Neural cell (in vitro differentiated cells): ENCODE measurements around the gene SPCS1. TPM values are rescaled to one million over a fixed set of nuclear protein-coding genes. Genes with fewer than 3 reads are reported as not detected.

Experiments used
- H2AFZ ChIP-seq: fragments of 200-600, 300-800 bp; sonication (generic), shearing (Covaris generic); 2 replicates; pipeline ENCODE4 v1.6.0; 2014; ENCODE audit warnings: low read depth, mild to moderate bottlenecking, antibody characterized with exemption, low read length, moderate library complexity
- H3F3A ChIP-seq: fragments of 200-600 bp; shearing (Covaris generic); 2 replicates; pipeline ENCODE4 v1.6.1; 2016; ENCODE audit warnings: mild to moderate bottlenecking, moderate library complexity, mixed read lengths, antibody characterized with exemption, low read length; ENCODE audit not compliant: insufficient read depth, poor library complexity, severe bottlenecking
- H3K27ac ChIP-seq: fragments of 200-600, 300-800 bp; sonication (generic), shearing (Covaris generic); 2 replicates; pipeline ENCODE4 v1.5.1; 2014; ENCODE audit warnings: mild to moderate bottlenecking, low read length, moderate library complexity
- H3K27me3 ChIP-seq: fragments of 300-800, 200-600 bp; sonication (generic), shearing (Covaris generic); 2 replicates; pipeline ENCODE4 v1.6.0; 2014; ENCODE audit warnings: mild to moderate bottlenecking, low read depth, low read length, moderate library complexity; ENCODE audit not compliant: insufficient read depth
- H3K36me3 ChIP-seq: fragments of 300-800, 200-600 bp; sonication (generic), shearing (Covaris generic); 2 replicates; pipeline ENCODE4 v1.5.1; 2014; ENCODE audit warnings: mild to moderate bottlenecking, antibody characterized with exemption, low read length, moderate library complexity; ENCODE audit not compliant: insufficient read depth
- H3K4me2 ChIP-seq: fragments of 300-800, 200-600 bp; sonication (generic), shearing (Covaris generic); 2 replicates; pipeline ENCODE4 v1.6.0; 2014; ENCODE audit warnings: mild to moderate bottlenecking, low read length
- H3K4me3 ChIP-seq: fragments of 300-800, 200-600 bp; sonication (generic), shearing (Covaris generic); 2 replicates; pipeline ENCODE4 v1.5.1; 2014; ENCODE audit warnings: mild to moderate bottlenecking, low read length, moderate library complexity
- H3K79me2 ChIP-seq: fragments of 200-600 bp; shearing (Covaris generic); replicated peaks from 2 replicates; pipeline ENCODE4 v1.6.0; 2014; ENCODE audit warnings: mild to moderate bottlenecking, low read length, moderate library complexity; ENCODE audit not compliant: insufficient read depth
- H3K9ac ChIP-seq: fragments of 300-800, 200-600 bp; sonication (generic), shearing (Covaris generic); 2 replicates; pipeline ENCODE4 v1.6.1; 2016; ENCODE audit warnings: mild to moderate bottlenecking, low read length, mixed read lengths
- H3K9me2 ChIP-seq: fragments of 200-600 bp; shearing (Covaris generic); 2 replicates; pipeline ENCODE4 v1.6.1; 2016; ENCODE audit warnings: mild to moderate bottlenecking, low read length, mixed read lengths; ENCODE audit not compliant: insufficient read depth
- H3K9me3 ChIP-seq: fragments of 200-600, 300-800 bp; sonication (generic), shearing (Covaris generic); 2 replicates; pipeline ENCODE4 v1.6.1; 2016; ENCODE audit warnings: mild to moderate bottlenecking, mixed run types, low read length, moderate library complexity, mixed read lengths
- H4K20me1 ChIP-seq: fragments of 200-600 bp; shearing (Covaris generic); 2 replicates; pipeline ENCODE4 v1.6.1; 2016; ENCODE audit warnings: mild to moderate bottlenecking, mixed run types; ENCODE audit not compliant: insufficient read depth
- EP300 ChIP-seq: fragments of 450-650 bp; conservative IDR thresholded peaks from 2 replicates; pipeline ENCODE4 v1.6.1; 2014; ENCODE audit warnings: antibody characterized with exemption, mild to moderate bottlenecking, moderate library complexity; ENCODE audit not compliant: poor library complexity, severe bottlenecking
- EZH2 ChIP-seq: fragments of 200-600, 300-800 bp; shearing (Covaris generic), sonication (generic); IDR thresholded peaks from 2 replicates; pipeline ENCODE4 v1.6.1; 2014; ENCODE audit warnings: antibody characterized with exemption, low read length, borderline replicate concordance, mild to moderate bottlenecking; ENCODE audit not compliant: insufficient read depth, poor library complexity, severe bottlenecking
- MXI1 ChIP-seq: fragments of 450-650 bp; conservative IDR thresholded peaks from 2 replicates; pipeline ENCODE4 v1.6.1; 2014; ENCODE audit warnings: antibody characterized with exemption, mild to moderate bottlenecking; ENCODE audit not compliant: poor library complexity, severe bottlenecking
- POLR2AphosphoS5 ChIP-seq: IDR thresholded peaks from 2 replicates; pipeline ENCODE4 v1.6.1; 2012
- RAD21 ChIP-seq: fragments of 450-650 bp; conservative IDR thresholded peaks from 2 replicates; pipeline ENCODE4 v1.6.1; 2014; ENCODE audit warnings: antibody characterized with exemption, mild to moderate bottlenecking, moderate library complexity
- SMC3 ChIP-seq: fragments of 450-650 bp; conservative IDR thresholded peaks from 2 replicates; pipeline ENCODE4 v1.6.1; 2014; ENCODE audit warnings: antibody characterized with exemption, mild to moderate bottlenecking, moderate library complexity; ENCODE audit not compliant: poor library complexity
- TAF1 ChIP-seq: IDR thresholded peaks from 2 replicates; pipeline ENCODE4 v1.6.1; 2012; ENCODE audit warnings: low read depth
- polyA plus RNA-seq: library from polyadenylated mRNA; depleted of rRNA; stranded (reverse); fragments of >200 nt; gene quantifications from 2 replicates; pipeline ENCODE4 v1.2.3, GENCODE V29; 2014
- TF ChIP-seq, protein P1 (sequence below): IDR thresholded peaks from 2 replicates; pipeline ENCODE4 v1.6.1; 2012; ENCODE audit warnings: borderline replicate concordance
- TF ChIP-seq, protein P2 (sequence below): fragments of 450-650 bp; IDR thresholded peaks from 2 replicates; pipeline ENCODE4 v1.5.1; 2014; ENCODE audit warnings: antibody characterized with exemption, mild to moderate bottlenecking, moderate library complexity; ENCODE audit not compliant: poor library complexity, severe bottlenecking

Gene SPCS1
- polyA plus RNA-seq, 1 donor from 2014 or later, result 97.4 TPM

DNA sequence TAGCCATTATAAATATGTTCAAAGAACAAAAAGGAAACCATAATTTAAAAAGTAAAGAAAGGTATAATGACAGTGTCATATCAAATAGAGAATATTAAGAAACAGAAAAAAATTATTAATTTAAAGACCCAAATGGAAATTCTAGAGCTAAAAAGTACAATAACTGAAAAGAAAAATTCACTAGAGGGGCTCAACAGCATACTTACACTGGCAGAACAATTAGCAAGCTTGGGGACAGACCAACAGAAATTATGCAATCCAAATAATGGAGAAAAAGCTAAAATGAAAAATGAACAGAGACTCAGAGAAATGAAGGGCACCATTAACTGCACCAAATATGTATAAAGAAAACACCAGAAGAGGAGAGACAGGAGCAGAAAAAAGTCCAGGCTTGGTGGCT, 13.7 kb downstream of the SPCS1 start:
- H3K79me2 ChIP-seq, result no peaks in the 10 kb centered on the region
- H3K36me3 ChIP-seq, result no peaks in the 10 kb centered on the region
- H3K27me3 ChIP-seq, result no peaks in the 10 kb centered on the region
- no peak overlapping the region for H2AFZ ChIP-seq
- no peak overlapping the region for H3K9ac ChIP-seq
- H3K4me3 ChIP-seq, result no peak overlapping the region
- TF ChIP-seq MXI1, result no peak
- TF ChIP-seq EZH2, result no peak
- TF ChIP-seq POLR2AphosphoS5, result no peak
- TF ChIP-seq, protein P1, sequence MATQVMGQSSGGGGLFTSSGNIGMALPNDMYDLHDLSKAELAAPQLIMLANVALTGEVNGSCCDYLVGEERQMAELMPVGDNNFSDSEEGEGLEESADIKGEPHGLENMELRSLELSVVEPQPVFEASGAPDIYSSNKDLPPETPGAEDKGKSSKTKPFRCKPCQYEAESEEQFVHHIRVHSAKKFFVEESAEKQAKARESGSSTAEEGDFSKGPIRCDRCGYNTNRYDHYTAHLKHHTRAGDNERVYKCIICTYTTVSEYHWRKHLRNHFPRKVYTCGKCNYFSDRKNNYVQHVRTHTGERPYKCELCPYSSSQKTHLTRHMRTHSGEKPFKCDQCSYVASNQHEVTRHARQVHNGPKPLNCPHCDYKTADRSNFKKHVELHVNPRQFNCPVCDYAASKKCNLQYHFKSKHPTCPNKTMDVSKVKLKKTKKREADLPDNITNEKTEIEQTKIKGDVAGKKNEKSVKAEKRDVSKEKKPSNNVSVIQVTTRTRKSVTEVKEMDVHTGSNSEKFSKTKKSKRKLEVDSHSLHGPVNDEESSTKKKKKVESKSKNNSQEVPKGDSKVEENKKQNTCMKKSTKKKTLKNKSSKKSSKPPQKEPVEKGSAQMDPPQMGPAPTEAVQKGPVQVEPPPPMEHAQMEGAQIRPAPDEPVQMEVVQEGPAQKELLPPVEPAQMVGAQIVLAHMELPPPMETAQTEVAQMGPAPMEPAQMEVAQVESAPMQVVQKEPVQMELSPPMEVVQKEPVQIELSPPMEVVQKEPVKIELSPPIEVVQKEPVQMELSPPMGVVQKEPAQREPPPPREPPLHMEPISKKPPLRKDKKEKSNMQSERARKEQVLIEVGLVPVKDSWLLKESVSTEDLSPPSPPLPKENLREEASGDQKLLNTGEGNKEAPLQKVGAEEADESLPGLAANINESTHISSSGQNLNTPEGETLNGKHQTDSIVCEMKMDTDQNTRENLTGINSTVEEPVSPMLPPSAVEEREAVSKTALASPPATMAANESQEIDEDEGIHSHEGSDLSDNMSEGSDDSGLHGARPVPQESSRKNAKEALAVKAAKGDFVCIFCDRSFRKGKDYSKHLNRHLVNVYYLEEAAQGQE, result no peak
- no peak for TF ChIP-seq TAF1
- TF ChIP-seq EP300, result no peak
- no peak for TF ChIP-seq SMC3
- TF ChIP-seq, protein P2, sequence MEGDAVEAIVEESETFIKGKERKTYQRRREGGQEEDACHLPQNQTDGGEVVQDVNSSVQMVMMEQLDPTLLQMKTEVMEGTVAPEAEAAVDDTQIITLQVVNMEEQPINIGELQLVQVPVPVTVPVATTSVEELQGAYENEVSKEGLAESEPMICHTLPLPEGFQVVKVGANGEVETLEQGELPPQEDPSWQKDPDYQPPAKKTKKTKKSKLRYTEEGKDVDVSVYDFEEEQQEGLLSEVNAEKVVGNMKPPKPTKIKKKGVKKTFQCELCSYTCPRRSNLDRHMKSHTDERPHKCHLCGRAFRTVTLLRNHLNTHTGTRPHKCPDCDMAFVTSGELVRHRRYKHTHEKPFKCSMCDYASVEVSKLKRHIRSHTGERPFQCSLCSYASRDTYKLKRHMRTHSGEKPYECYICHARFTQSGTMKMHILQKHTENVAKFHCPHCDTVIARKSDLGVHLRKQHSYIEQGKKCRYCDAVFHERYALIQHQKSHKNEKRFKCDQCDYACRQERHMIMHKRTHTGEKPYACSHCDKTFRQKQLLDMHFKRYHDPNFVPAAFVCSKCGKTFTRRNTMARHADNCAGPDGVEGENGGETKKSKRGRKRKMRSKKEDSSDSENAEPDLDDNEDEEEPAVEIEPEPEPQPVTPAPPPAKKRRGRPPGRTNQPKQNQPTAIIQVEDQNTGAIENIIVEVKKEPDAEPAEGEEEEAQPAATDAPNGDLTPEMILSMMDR, result no peak
- TF ChIP-seq RAD21, result no peak
- no peaks in the 10 kb centered on the region for H3K9me3 ChIP-seq
- no peaks in the 10 kb centered on the region for H3K9me2 ChIP-seq
- H3K27ac ChIP-seq, result no peak overlapping the region
- H4K20me1 ChIP-seq, result no peaks in the 10 kb centered on the region
- H3K4me2 ChIP-seq, result no peak overlapping the region
- H3F3A ChIP-seq, result no peaks in the 10 kb centered on the region

DNA sequence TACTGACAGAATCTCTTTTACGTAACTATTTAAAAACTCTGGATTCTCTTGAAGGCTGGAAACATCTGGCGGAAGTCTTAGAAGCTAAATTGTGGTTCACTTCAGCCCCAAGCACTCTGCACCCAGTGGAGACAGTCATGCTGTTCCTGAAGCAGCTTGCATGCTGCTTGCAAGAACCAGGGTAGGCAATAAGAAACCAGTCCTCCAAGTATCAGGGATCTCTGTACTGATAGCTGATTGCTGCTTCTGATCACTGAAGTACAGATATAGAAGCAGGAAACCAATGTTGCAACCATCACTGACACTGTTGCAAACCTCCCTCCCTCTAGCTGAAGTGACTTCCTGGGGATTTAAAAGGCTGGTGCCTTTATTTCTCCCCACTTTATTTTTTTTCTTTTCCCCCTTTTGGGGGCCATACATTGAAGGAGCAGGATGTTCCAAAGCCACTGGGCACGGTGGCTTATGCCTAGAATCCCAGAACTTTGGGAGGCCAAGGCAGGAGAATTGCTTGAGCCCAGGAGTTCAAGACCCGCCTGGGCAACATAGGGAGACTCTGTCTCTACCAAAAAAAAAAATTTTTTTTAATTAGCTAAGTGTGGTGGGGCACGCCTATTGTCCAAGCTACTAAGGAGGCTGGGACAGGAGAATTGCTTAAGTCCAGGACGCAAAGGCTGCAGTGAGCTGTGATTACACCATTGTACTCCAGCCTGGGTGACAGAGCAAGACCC, 15.3 kb downstream of the SPCS1 start:
- H4K20me1 ChIP-seq, result no peaks in the 10 kb centered on the region
- no peak overlapping the region for H3K4me2 ChIP-seq
- H3K27me3 ChIP-seq, result no peaks in the 10 kb centered on the region
- no peaks in the 10 kb centered on the region for H3K9me3 ChIP-seq
- no peaks in the 10 kb centered on the region for H3F3A ChIP-seq
- no peaks in the 10 kb centered on the region for H3K9me2 ChIP-seq
- H2AFZ ChIP-seq, result no peak overlapping the region
- H3K79me2 ChIP-seq, result no peaks in the 10 kb centered on the region
- no peak overlapping the region for H3K4me3 ChIP-seq
- no peak overlapping the region for H3K9ac ChIP-seq
- TF ChIP-seq TAF1 (no peak), EP300 (no peak), SMC3 (no peak), POLR2AphosphoS5 (no peak), MXI1 (no peak), EZH2 (no peak), RAD21 (no peak)
- TF ChIP-seq, protein P1, result no peak
- TF ChIP-seq, protein P2, result no peak
- H3K36me3 ChIP-seq, result no peaks in the 10 kb centered on the region
- H3K27ac ChIP-seq, result no peak overlapping the region
